T-helper 1 cell treated with Interleukin-12 subunit alpha and Interleukin-12 subunit beta and Interleukin-4 antibody, amounts not matched to agents 30 μg/mL and 1 μg/mL, for 36 hours (primary cell): ENCODE results near the gene ARF6.
"Not testable (repeated sequence)": the region's sequence is repeated elsewhere in the genome, so short reads cannot be mapped to it uniquely, and the experiment has no call there.

Experiments used
- H3K27ac Mint-ChIP-seq: one replicate; pipeline ENCODE4 v1.8.0; 2021; ENCODE audit warnings: mild to moderate bottlenecking, mixed read lengths
- H3K27me3 Mint-ChIP-seq: one replicate; pipeline ENCODE4 v1.8.0; 2021; ENCODE audit warnings: low read depth, mixed read lengths
- H3K36me3 Mint-ChIP-seq: one replicate; pipeline ENCODE4 v1.8.0; 2021; ENCODE audit warnings: low read depth, mixed read lengths
- H3K4me1 Mint-ChIP-seq: one replicate; pipeline ENCODE4 v1.8.0; 2021; ENCODE audit warnings: low read depth, mixed read lengths
- H3K4me3 Mint-ChIP-seq: one replicate; pipeline ENCODE4 v1.8.0; 2021; ENCODE audit warnings: mild to moderate bottlenecking, moderate library complexity, mixed read lengths
- H3K9me3 Mint-ChIP-seq: one replicate; pipeline ENCODE4 v1.8.0; 2021; ENCODE audit warnings: mixed read lengths

Gene ARF6

GRCh38 chr14:49892301-49892635, 614 bp upstream of the ARF6 start:
- no peaks in the 10 kb centered on the region for H3K27me3 Mint-ChIP-seq
- H3K36me3 Mint-ChIP-seq = peaks cover 41% of the 10 kb centered on the region
- H3K4me1 Mint-ChIP-seq = peaks cover 18% of the 10 kb centered on the region
- peak overlapping the region; percentile 100 for H3K4me3 Mint-ChIP-seq
- no peaks in the 10 kb centered on the region for H3K9me3 Mint-ChIP-seq
- H3K27ac Mint-ChIP-seq = peak overlapping the region; percentile 100

GRCh38 chr14:49893309-49894213, 679 bp downstream of the ARF6 start:
- no peaks in the 10 kb centered on the region for H3K27me3 Mint-ChIP-seq
- peak overlapping the region; percentile 100 for H3K27ac Mint-ChIP-seq
- H3K4me1 Mint-ChIP-seq = peaks cover 25% of the 10 kb centered on the region
- H3K9me3 Mint-ChIP-seq = no peaks in the 10 kb centered on the region
- H3K36me3 Mint-ChIP-seq = peaks cover 49% of the 10 kb centered on the region
- H3K4me3 Mint-ChIP-seq = peak overlapping the region; percentile 100

- Mint-ChIP-seq H3K4me3 (peak overlapping the region; percentile 100), H3K4me1 (peaks cover 27% of the 10 kb centered on the region), H3K36me3 (peaks cover 49% of the 10 kb centered on the region), H3K27ac (peak overlapping the region; percentile 97)
- not testable (repeated sequence) for H3K27me3 Mint-ChIP-seq, H3K9me3 Mint-ChIP-seq
These were observed 1.6 kb downstream of the ARF6 start for GRCh38 chr14:49894214-49895107.

- Mint-ChIP-seq H3K4me3 (peak overlapping the region; percentile 100), H3K36me3 (peaks cover 49% of the 10 kb centered on the region), H3K27me3 (no peaks in the 10 kb centered on the region), H3K9me3 (no peaks in the 10 kb centered on the region), H3K4me1 (peaks cover 31% of the 10 kb centered on the region), H3K27ac (peak overlapping the region; percentile 97)
These were observed 2.6 kb downstream of the ARF6 start for GRCh38 chr14:49895480-49895879.

- Mint-ChIP-seq H3K27ac (peak overlapping the region; percentile 97), H3K36me3 (peaks cover 49% of the 10 kb centered on the region), H3K4me3 (peak overlapping the region; percentile 100), H3K4me1 (peaks cover 31% of the 10 kb centered on the region)
- not testable (repeated sequence) for H3K27me3 Mint-ChIP-seq, H3K9me3 Mint-ChIP-seq
These were observed 3.4 kb downstream of the ARF6 start for GRCh38 chr14:49896272-49896671.

DNA sequence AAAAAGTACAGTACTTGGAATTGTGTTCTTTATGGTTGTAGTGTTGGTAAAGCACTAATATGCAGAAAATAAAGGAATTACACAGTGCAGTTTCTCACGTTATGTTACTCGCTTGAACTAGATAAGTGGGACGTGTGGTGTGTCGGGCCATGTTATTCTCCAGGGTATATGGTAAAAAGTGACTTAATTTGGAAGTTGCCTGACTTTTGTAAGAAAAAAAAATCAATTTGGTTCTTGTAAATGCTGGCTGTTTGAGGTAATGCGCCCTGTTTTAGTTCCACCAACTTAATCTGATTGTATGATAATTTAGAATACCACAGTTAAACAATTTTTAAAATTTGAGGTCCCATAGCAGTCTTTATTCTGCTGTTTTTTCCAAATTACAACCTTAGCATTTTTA, 4.1 kb downstream of the ARF6 start:
- Mint-ChIP-seq H3K36me3 (peaks cover 49% of the 10 kb centered on the region), H3K9me3 (no peaks in the 10 kb centered on the region), H3K4me1 (peaks cover 27% of the 10 kb centered on the region), H3K27me3 (no peaks in the 10 kb centered on the region), H3K27ac (peak overlapping the region; percentile 97), H3K4me3 (peak overlapping the region; percentile 100)

GRCh38 chr14:49897414-49897813, 4.5 kb downstream of the ARF6 start:
- Mint-ChIP-seq H3K27ac (peak overlapping the region; percentile 97), H3K27me3 (no peaks in the 10 kb centered on the region), H3K9me3 (no peaks in the 10 kb centered on the region), H3K4me1 (peaks cover 25% of the 10 kb centered on the region), H3K4me3 (peak overlapping the region; percentile 100), H3K36me3 (peaks cover 47% of the 10 kb centered on the region)

- peaks cover 47% of the 10 kb centered on the region for H3K36me3 Mint-ChIP-seq
- peak overlapping the region; percentile 80 for H3K4me3 Mint-ChIP-seq
- no peaks in the 10 kb centered on the region for H3K9me3 Mint-ChIP-seq
- H3K27ac Mint-ChIP-seq = peak overlapping the region; percentile 73
- no peaks in the 10 kb centered on the region for H3K27me3 Mint-ChIP-seq
- peaks cover 25% of the 10 kb centered on the region for H3K4me1 Mint-ChIP-seq
These were observed 5.1 kb downstream of the ARF6 start for GRCh38 chr14:49897965-49898364.

GRCh38 chr14:49898485-49898884, 5.6 kb downstream of the ARF6 start:
- H3K9me3 Mint-ChIP-seq = no peaks in the 10 kb centered on the region
- H3K36me3 Mint-ChIP-seq = peaks cover 46% of the 10 kb centered on the region
- H3K27ac Mint-ChIP-seq = peak overlapping the region; percentile 73
- H3K4me3 Mint-ChIP-seq = peak overlapping the region; percentile 80
- H3K27me3 Mint-ChIP-seq = no peaks in the 10 kb centered on the region
- H3K4me1 Mint-ChIP-seq = peaks cover 25% of the 10 kb centered on the region

DNA sequence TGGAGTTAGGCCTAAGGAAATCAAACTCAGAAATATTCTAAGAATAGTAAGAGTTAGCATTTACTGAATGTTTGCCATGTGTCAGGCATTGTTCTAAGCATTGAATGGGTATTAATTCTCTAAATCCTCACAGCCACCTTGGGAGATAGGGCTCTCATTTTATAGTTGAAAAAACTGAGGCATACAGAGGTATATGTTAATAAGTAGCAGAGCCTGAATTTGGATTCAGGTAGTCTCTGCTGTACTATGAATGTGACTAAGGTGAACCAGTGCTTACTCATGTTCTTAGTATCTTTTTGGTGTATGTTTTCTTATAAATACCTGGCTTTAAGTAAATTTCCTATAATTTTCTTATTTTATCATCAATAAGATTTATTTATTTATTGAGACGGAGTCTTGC, 8.1 kb downstream of the ARF6 start:
- Mint-ChIP-seq H3K27ac (no peak overlapping the region), H3K4me1 (peaks cover 27% of the 10 kb centered on the region), H3K27me3 (no peaks in the 10 kb centered on the region), H3K9me3 (no peaks in the 10 kb centered on the region), H3K4me3 (no peak overlapping the region), H3K36me3 (peaks cover 23% of the 10 kb centered on the region)

- peaks cover 13% of the 10 kb centered on the region for H3K36me3 Mint-ChIP-seq
- not testable (repeated sequence) for H3K4me3 Mint-ChIP-seq, H3K27me3 Mint-ChIP-seq, H3K9me3 Mint-ChIP-seq, H3K27ac Mint-ChIP-seq
- peaks cover 34% of the 10 kb centered on the region for H3K4me1 Mint-ChIP-seq
These were observed 9.9 kb downstream of the ARF6 start for GRCh38 chr14:49902679-49903246.

GRCh38 chr14:49904270-49904669, 11.4 kb downstream of the ARF6 start:
- Mint-ChIP-seq H3K9me3 (no peaks in the 10 kb centered on the region), H3K27me3 (no peaks in the 10 kb centered on the region), H3K4me3 (no peak overlapping the region), H3K36me3 (peaks cover 6% of the 10 kb centered on the region), H3K27ac (no peak overlapping the region), H3K4me1 (peaks cover 33% of the 10 kb centered on the region)

DNA sequence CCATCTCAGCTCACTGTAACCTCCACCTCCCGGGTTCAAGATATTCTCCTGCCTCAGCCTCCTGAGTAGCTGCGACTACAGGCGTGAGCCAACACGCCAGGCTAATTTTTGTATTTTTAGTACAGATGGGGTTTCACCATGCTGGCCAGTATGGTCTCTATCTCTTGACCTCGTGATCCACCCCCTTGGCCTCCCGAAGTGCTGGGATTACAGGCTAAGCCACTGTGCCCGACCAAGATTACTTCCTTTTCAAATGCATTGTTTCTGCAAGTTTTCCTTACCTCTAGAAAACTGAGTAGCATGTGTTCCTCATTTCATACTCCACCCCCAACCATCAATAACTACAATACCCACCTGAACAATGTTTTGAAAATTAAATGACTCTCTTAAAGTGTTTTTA, 13.1 kb downstream of the ARF6 start:
- Mint-ChIP-seq H3K27ac (no peak overlapping the region), H3K27me3 (no peaks in the 10 kb centered on the region), H3K9me3 (no peaks in the 10 kb centered on the region), H3K4me3 (no peak overlapping the region), H3K4me1 (peaks cover 30% of the 10 kb centered on the region), H3K36me3 (peaks cover 9% of the 10 kb centered on the region)

DNA sequence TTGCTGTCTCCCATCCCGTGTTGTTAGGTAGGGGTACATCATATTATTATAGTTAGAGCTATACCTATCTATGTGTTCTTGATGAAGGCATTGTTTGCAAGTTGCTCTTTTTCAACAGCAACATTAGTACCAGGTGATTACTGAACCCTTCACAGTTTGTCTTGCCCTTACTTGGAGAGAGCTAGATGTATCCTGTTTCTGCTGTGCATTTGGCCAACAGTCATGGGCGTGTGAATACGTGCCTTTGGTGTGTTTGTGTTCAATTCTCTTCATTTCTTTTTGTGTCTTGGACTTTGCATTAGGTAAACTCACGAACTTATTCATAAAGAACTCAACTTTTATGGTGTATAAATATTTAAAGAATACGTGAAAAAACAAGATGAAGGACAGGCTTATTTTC, 14.3 kb downstream of the ARF6 start:
- Mint-ChIP-seq H3K4me3 (peak overlapping the region; percentile 41), H3K4me1 (peaks cover 35% of the 10 kb centered on the region), H3K27ac (peak overlapping the region; percentile 66), H3K27me3 (no peaks in the 10 kb centered on the region), H3K9me3 (no peaks in the 10 kb centered on the region), H3K36me3 (peaks cover 8% of the 10 kb centered on the region)
